ENCODE measurements around the gene SLC1A7. TPM values are rescaled to one million over a fixed set of nuclear protein-coding genes. Genes with fewer than 3 reads are reported as not detected.

SLC1A7 gene
- total and polyA plus RNA-seq, 2 donors (not counting 1 experiment from before 2014, with no cell fraction given): 0.10 TPM; not detected in 1

GRCh38 chr1:53140451-53140850 lies 2.0 kb downstream of the SLC1A7 start:
- no peak overlapping the region for H3K27ac ChIP-seq (ENCODE audit: low read length in 2 of 2)
- DNase-seq (no peak), ATAC-seq (ENCODE audit: low read depth) (no peak)
- no peaks in the 10 kb centered on the region for H3K36me3 ChIP-seq (replicated peaks in 1 of 2; ENCODE audit: control extremely low read depth in 1 of 2, control insufficient read depth in 1 of 2, extremely low read depth in 1 of 2, insufficient read depth in 2 of 2, low read length in 1 of 2)
- intact Hi-C loops (cut with micrococcal nuclease): no loop called here
- Mint-ChIP-seq H3K4me1 (no peaks in the 10 kb centered on the region), H3K4me3 (no peak overlapping the region), H3K9me3 (ENCODE audit: insufficient read depth) (peaks cover 9% of the 10 kb centered on the region), H3K27me3 (peaks cover 8% of the 10 kb centered on the region), H3K27ac (no peak overlapping the region)
- H3K9me3 ChIP-seq (ENCODE audit: control extremely low read depth in 1 of 3, control insufficient read depth in 2 of 3, insufficient read depth in 1 of 3, low read length in 2 of 3): peaks cover 0 to 11% (median 9%) of the 10 kb centered on the region in 3 donors
- H3K9ac ChIP-seq (ENCODE audit: low read length): no peak overlapping the region
- no peaks in the 10 kb centered on the region for H3K4me1 ChIP-seq (ENCODE audit: control insufficient read depth in 2 of 2, insufficient read depth in 2 of 2, low read length in 2 of 2)
- H3K79me2 ChIP-seq (ENCODE audit: control insufficient read depth, insufficient read depth, low read length): no peaks in the 10 kb centered on the region
- H2AFZ ChIP-seq (ENCODE audit: insufficient read depth, low read depth, low read length, poor library complexity, severe bottlenecking): no peak overlapping the region
- no peaks in the 10 kb centered on the region for H4K20me1 ChIP-seq (ENCODE audit: control insufficient read depth, insufficient read depth, low read length, poor library complexity, severe bottlenecking)
- TF ChIP-seq CTCF (IDR thresholded peaks at IDR 0.05) (no peak), EZH2 (IDR thresholded peaks at IDR 0.05; ENCODE audit: borderline replicate concordance, insufficient read depth, low read depth, low read length, poor library complexity, severe bottlenecking) (no peak)
- CTCF ChIA-PET: interaction anchor here (1.3 kb wide), 1 partner anchor 8 kb away, joined by 3 read pairs; no protein-coding TSS in a partner anchor
- no CpG with 5 or more reads among the region's 3 CpGs for WGBS (ENCODE audit: insufficient coverage)
- H3K4me3 ChIP-seq (ENCODE audit: control extremely low read depth in 1 of 5, extremely low read depth in 1 of 5, insufficient read depth in 1 of 5, low read depth in 2 of 5, low read length in 4 of 5): no peak overlapping the region
- POLR2A ChIA-PET: no interaction called here
- H3K4me2 ChIP-seq (replicated peaks; ENCODE audit: low read depth, low read length, poor library complexity, severe bottlenecking): no peak overlapping the region
- H3K27me3 ChIP-seq (replicated peaks in 1 of 4; ENCODE audit: control extremely low read depth in 1 of 4, control insufficient read depth in 3 of 4, insufficient read depth in 4 of 4, low read length in 3 of 4): no peaks in the 10 kb centered on the region

GRCh38 chr1:53139951-53140361 lies 2.5 kb downstream of the SLC1A7 start:
- Histone ChIP-seq H3K27me3 (replicated peaks in 1 of 4; ENCODE audit: control extremely low read depth in 1 of 4, control insufficient read depth in 3 of 4, insufficient read depth in 4 of 4, low read length in 3 of 4) (no peaks in the 10 kb centered on the region), H3K36me3 (replicated peaks in 1 of 2; ENCODE audit: control extremely low read depth in 1 of 2, control insufficient read depth in 1 of 2, extremely low read depth in 1 of 2, insufficient read depth in 2 of 2, low read length in 1 of 2) (no peaks in the 10 kb centered on the region), H4K20me1 (ENCODE audit: control insufficient read depth, insufficient read depth, low read length, poor library complexity, severe bottlenecking) (no peaks in the 10 kb centered on the region), H3K27ac (ENCODE audit: low read length in 2 of 2) (no peak overlapping the region), H3K4me3 (ENCODE audit: control extremely low read depth in 1 of 5, extremely low read depth in 1 of 5, insufficient read depth in 1 of 5, low read depth in 2 of 5, low read length in 4 of 5) (no peak overlapping the region), H3K9ac (ENCODE audit: low read length) (no peak overlapping the region), H2AFZ (ENCODE audit: insufficient read depth, low read depth, low read length, poor library complexity, severe bottlenecking) (no peak overlapping the region), H3K79me2 (ENCODE audit: control insufficient read depth, insufficient read depth, low read length) (no peaks in the 10 kb centered on the region), H3K4me1 (ENCODE audit: control insufficient read depth in 2 of 2, insufficient read depth in 2 of 2, low read length in 2 of 2) (no peaks in the 10 kb centered on the region), H3K4me2 (replicated peaks; ENCODE audit: low read depth, low read length, poor library complexity, severe bottlenecking) (no peak overlapping the region), H3K9me3 (ENCODE audit: control extremely low read depth in 1 of 3, control insufficient read depth in 2 of 3, insufficient read depth in 1 of 3, low read length in 2 of 3) (peaks cover 0 to 11% (median 9%) of the 10 kb centered on the region in 3 donors)
- POLR2A ChIA-PET: no interaction called here
- CTCF ChIA-PET: no interaction called here
- Mint-ChIP-seq H3K4me3 (no peak overlapping the region), H3K27me3 (peaks cover 8% of the 10 kb centered on the region), H3K27ac (no peak overlapping the region), H3K4me1 (no peaks in the 10 kb centered on the region), H3K9me3 (ENCODE audit: insufficient read depth) (peaks cover 9% of the 10 kb centered on the region)
- no peak for TF ChIP-seq EZH2 (IDR thresholded peaks at IDR 0.05; ENCODE audit: borderline replicate concordance, insufficient read depth, low read depth, low read length, poor library complexity, severe bottlenecking)
- TF ChIP-seq CTCF (IDR thresholded peaks at IDR 0.05): no peak
- DNase-seq (no peak), ATAC-seq (ENCODE audit: low read depth) (no peak)
- intact Hi-C loops (cut with micrococcal nuclease): no loop called here
